Activated naive CD8-positive, alpha-beta T cell treated with anti-CD3 and anti-CD28 coated beads, Interleukin-2, amount 10 ng/mL, durations not matched to agents 7 days and 5 days (primary cell): ENCODE measurements around the gene ENPP3. TPM values are rescaled to one million over a fixed set of nuclear protein-coding genes. Genes with fewer than 3 reads are reported as not detected.

Experiments
- microRNA-seq: library from miRNA; unstranded; fragments of <30 nt; microRNA quantifications from one replicate; pipeline ENCODE4 v1.2.0, GENCODE V29; 2022
- total RNA-seq, 2 experiments: library from RNA; stranded (reverse); gene quantifications; one replicate each; pipeline ENCODE4 v1.2.3, GENCODE V29; 2021

The ENPP3 gene
- total RNA-seq, 2 experiments from 2014 or later: 0.36 to 0.96 TPM

Small RNA genes lying within 50 kb of the gene (microRNA-seq; reads per million reads assigned to microRNA genes)
- not detected for gene MIR548H5

Other genes starting within 250 kb of the ENPP3 start
- not detected for gene ARG1, start 64.1 kb upstream of the ENPP3 start, total RNA-seq
- gene MED23, start 9.1 kb upstream of the ENPP3 start, total RNA-seq: 10 to 100 TPM; 35.9 to 40.3 TPM
- not detected for gene OR2A4, start 64.1 kb downstream of the ENPP3 start, total RNA-seq
- gene CTAGE9, start 73.7 kb downstream of the ENPP3 start, total RNA-seq: not detected
- under 1 TPM in 1 of 2 experiments, not detected in 1; 0.23 TPM for gene ENPP1, start 170.7 kb downstream of the ENPP3 start, total RNA-seq